NCI-H1105 (cell line): ENCODE data around the gene GPR37.

Experiments used
- DNase-seq: peaks from one replicate; lab custom pipeline; 2025; lab: John Stamatoyannopoulos, UW

GPR37 gene, protein sequence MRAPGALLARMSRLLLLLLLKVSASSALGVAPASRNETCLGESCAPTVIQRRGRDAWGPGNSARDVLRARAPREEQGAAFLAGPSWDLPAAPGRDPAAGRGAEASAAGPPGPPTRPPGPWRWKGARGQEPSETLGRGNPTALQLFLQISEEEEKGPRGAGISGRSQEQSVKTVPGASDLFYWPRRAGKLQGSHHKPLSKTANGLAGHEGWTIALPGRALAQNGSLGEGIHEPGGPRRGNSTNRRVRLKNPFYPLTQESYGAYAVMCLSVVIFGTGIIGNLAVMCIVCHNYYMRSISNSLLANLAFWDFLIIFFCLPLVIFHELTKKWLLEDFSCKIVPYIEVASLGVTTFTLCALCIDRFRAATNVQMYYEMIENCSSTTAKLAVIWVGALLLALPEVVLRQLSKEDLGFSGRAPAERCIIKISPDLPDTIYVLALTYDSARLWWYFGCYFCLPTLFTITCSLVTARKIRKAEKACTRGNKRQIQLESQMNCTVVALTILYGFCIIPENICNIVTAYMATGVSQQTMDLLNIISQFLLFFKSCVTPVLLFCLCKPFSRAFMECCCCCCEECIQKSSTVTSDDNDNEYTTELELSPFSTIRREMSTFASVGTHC

DNA sequence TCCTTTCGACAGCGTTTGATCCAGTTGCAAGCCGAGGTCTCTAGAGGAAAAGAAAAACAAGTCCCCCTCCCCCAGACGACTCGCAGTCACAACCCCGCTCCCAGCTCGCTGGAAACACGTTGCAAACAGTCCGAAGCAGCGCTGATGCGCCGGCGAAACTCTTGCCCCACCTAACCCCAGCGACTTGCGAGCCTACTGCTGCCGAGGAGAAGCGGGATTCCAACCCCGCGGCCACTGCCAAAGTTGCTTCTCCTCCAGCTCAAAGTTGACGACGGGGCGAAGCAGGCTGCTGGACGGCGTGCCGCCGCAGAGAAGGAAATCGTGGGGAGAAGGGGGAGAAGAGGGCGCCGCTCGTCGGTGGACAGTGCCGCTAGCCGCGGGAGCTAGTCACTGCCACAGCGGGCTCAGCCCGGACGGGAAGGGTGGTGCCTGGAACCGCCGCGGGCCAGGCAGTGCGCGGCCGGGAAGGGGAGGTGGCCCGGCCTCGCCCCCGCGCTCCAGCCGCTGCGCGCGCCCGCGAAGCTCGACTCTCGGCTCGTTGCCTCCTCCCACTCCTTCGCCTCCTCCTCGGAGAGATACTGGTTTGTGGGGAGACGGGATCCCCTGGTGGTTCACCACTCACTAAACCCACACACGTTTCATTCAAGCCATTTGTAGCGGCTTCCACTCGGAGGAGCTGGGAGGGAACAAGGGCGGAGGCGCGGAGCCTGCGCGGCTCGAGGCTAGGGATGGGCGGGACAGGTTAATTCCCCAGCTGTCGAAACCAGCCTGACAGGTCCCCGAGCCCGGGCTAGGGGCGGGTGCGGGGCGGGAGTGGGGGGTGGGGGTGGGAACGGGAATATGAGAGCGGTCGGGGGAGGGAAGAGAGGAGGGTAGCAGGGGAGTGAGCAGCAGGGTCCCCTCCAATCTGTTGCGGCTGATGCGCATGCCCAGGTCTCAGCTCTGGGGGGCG is at the start of gene GPR37:
TSS of gene GPR37 (minus strand) at position 392 of the 952 bp plus-strand sequence. CDS start 816 bp downstream, outside the sequence.
- DNase-seq: peak; percentile 60

DNA sequence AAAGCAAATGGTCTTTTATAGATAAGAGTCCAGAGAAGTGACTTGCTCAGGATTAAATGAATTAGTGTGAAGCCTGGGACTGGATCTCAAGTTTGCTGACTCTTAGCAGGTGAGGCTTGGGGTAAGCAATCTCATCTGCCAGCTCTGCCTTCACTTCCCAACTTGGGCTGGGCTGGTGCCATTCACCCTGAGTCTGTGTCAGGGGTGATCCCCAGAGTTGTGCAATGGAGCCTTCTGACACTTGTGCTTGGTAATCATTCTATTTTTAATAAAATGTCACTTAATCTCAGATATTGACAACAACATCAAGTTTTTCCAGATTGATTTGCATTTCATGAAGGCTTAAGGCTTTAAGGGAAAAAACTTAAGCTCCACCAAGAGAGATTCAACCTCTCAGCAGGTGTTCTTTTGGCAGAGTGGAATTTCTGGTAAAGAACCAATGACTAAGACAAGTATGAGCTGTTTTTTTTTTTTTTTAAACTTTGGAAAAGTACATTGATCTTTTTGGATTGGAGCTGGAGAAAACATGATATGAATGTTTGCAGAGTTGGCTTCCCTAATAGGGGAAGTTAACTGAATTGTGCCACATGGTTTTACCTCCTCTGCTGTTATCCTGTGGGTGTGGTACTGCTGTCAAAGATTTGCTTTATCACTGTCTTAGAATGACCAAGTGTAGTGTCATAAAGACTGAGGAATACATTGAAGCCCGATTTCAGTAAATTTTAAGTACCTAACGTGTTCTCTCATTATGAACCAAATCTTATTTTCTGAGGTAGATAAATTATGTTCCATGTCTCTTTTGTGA is 48.6 kb upstream of the GPR37 start:
- no peak for DNase-seq

DNA sequence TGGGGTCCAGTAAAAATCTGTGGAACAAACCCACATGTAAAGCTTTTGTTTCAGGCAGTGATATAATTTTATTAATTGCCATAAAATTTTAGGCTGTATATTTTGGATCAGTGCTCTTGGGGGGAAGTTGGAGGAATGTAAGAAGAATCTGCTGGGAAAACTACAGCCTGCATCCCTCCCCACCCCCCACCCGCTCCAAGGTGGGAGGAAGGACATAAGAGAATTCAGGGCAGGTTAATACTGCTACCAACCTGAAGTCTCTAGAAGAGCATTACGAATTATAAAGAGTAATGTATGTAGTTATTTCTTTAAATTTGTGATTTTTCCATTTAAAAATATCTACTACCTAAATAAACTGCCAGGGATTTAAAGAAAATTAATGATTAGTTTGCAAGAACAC is 47.2 kb upstream of the GPR37 start:
- DNase-seq: no peak

DNA sequence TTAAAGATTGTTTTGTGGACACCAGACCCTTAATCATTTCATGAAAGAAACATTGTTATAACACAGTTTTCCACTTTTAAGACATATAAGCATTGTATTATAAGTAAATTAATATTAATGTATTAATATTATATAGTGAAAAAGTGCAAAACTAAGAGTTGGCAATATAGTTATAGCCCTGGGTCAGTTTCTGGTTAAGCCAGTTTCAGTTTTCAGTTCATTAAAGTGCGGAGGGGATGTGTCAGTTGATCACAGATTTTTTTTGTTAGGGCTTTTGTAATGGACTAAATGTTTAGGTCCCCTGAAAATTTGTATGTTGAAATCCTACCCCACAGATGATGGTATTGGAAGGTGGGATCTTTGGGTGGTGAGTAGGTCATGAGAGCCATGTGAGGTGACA is 45.7 kb upstream of the GPR37 start:
- no peak for DNase-seq

DNA sequence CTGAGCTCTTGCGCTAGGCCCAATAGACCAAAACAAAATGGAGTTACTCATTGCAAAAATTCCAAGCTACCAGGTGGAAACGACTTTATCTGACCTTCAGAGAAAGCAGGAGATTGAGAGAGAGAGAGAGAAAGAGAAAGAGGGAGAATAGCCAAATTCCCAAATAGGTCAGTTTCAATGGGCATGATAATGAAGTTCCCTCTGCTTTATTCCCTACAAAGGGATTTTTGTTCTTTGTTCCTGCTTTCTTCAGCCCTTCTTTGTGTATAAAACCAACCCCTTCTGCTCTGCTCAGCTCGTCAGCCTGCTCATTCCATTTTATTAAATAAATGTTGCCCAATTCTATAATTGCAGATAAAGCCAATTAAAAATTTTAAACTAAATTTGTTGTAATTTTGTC is 45.0 kb upstream of the GPR37 start:
- DNase-seq: no peak

DNA sequence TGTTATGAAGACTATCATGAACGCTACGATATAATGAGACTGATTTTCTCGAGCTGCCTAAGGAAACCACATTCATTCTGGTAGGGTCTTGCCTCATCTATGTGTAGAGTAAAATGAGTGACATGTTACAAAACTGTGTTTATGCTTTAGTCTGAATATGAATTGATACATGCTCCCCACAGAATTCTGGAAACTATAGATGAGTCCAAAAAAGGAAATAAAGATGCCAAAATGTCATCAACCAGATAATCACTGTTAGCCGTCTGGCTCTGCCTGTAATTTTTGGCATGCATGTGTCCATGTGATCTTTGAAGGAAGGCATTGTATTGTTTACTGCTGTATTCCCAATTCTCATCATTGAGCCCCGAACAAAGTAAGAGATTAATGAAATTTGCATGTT is 42.6 kb upstream of the GPR37 start:
- DNase-seq: no peak

DNA sequence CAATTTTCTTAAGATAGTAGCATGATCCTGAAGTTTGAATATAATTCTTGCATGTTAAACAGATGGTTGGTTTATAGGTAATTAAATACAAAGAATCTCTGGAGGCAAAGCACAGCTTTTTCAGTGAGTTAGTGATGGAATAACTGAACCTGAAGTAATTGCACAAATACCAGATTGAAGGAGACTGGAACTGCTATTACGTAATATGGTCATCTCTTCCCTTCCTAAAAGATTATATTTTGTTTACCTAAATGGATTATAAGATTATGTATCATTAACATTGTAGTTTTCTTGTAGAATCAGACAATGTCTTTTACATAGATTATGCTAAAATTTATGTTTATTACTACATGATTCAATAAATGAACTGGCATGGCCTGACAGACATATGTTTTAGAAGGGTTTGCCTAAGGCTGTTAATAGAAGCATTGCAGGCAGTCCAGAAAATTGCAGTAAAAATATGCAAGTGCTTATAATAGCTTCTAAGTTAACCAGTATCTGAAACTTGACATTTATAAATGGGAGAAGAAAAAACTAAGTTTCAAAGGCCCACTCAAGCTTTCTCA is 35.8 kb upstream of the GPR37 start:
- no peak for DNase-seq

DNA sequence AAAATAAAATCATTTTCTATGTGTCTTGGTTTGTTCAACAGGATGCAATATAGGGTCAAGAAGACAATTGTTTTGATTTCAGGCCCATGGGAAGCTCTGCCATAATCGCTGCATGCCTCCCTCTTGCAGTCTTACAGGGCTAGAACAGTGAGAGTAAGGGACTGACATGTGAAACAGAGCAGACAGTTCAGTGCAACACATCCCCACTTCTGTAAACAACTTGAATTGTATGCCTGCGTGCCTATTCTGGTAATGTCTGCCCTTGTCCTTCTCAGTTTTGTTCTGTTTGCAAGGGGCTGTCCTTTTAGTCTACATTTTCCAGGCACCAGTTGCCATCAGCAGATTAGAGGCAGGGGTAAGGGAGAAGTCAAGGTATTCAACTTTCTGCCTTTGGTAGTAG is 34.8 kb upstream of the GPR37 start:
- DNase-seq: no peak

DNA sequence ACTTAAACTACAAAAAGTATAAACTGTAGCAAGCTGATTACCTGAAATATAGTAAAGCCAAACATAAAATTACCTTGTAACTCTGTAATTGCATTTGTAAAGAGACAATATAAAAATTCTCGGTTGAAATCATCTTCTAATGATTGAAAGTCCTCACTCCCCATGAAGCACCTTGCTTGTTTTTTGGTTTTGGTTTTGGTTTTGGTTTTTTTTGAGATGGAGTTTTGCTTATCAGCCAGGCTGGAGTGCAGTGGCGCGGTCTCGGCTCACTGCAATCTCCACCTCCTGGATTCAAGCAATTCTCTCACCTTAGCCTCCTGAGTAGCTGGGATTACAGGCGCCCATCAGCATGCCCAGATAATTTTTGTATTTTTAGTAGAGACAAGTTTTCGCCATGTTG is 33.9 kb upstream of the GPR37 start:
- DNase-seq: no peak

DNA sequence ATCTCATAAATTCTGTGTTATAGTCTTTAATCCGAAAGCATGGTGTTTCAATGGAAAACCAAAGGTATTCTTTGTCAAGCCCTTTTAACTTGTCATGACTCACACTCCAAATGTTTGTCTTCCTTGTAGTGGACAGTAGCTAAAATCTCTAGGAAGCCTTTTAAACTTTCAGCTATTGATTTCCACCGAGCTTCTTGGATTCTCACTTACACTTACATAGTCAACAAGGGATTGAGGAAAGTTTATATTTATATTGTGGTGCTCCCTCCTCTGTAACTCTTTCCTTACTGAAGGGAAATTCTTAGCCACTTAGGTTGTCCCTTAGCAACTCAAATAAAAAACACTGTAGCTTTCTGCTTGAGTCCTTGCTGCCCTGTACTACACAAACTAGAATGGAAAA is 31.2 kb upstream of the GPR37 start:
- no peak for DNase-seq

DNA sequence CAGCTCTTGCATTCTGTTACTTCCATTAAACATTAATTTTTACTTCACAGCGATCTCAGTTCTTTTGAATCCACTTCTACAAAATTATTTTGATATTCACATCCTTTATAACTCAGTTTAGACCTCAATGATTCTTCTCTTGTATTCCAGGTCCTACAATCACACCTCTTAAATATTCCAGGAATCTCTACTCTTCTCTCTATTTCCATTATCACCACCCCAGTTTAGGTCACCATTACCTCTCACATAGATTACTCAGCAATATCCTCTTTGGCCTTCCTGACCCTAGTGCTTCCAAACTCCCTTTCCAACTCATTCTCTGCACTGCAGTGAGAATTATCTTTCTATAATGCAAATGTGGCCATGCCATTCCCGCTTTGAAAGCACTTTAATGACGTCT is 27.1 kb upstream of the GPR37 start:
- DNase-seq: no peak

DNA sequence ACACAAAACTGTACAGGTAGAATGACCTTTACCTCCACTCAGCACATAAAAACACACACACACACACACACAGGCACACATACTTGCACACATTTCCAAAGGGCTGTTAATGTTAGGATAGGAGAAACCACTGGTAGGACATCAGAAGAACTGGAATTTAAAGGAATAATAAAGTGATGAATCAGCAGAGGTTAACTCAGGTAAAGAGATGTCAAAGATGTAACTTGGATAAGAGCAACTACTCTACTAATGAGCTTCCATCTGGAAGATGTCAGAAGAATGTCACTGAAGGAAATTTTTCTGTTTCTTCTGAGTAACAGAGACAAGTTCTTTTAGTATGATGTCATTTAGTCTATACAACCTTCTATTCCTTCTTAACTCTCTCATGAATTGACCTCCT is 26.4 kb upstream of the GPR37 start:
- no peak for DNase-seq

DNA sequence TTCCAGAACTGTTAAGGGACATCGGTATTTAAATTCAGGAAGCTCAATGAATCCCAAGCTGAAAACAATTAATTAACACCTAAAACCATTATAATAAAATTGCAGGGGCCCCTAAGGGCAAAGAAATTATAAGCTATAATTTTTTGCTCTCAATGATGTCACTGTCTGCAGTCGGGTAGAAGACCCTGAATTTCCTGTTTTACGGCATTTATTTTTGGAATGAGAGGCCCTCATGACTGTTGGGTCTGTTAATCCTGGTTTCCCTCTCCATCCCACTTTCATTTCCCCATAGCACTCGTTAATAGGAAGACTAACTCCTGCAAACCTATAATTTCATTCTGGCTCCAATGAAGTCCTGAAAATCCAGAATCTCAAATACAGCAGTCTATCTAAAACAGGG is 25.8 kb upstream of the GPR37 start:
- DNase-seq: no peak

DNA sequence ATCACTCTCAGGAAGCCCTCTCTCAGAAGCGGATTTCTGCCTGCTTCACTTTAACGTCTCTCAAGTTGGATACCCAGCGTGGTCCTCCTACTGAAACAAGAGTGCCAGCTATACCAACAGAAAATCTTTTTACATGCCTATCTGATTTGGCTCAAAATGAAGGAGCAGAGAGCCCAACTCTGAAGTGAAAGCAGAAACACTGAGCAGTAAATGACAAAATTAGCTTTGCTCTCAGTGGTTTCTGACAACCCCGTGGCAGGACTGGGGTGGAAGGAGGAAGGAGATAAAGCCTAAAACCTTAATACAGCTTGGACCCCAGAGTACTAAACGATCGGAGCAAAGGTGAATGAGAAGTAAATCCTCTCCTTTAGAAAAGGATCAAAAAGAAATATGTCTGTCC is 25.1 kb upstream of the GPR37 start:
- DNase-seq: no peak

DNA sequence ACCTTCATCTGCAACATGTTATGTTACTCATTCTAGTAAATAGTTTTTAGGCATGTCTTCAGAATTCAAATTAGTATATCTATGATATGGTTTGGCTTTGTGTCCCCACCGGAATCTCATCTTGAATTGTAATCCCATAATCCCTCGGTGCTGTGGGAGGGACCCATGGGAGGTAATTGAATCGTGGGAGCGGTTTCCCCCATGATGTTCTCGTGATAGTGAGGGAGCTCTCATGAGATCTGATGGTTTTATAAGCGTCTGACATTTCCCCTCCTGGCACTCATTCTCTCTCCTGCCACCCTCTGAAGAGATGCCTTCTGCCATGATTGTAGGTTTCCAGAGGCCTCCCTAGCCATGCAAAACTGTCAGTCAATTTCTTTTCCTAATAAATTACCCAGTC is 20.4 kb upstream of the GPR37 start:
- DNase-seq: no peak

DNA sequence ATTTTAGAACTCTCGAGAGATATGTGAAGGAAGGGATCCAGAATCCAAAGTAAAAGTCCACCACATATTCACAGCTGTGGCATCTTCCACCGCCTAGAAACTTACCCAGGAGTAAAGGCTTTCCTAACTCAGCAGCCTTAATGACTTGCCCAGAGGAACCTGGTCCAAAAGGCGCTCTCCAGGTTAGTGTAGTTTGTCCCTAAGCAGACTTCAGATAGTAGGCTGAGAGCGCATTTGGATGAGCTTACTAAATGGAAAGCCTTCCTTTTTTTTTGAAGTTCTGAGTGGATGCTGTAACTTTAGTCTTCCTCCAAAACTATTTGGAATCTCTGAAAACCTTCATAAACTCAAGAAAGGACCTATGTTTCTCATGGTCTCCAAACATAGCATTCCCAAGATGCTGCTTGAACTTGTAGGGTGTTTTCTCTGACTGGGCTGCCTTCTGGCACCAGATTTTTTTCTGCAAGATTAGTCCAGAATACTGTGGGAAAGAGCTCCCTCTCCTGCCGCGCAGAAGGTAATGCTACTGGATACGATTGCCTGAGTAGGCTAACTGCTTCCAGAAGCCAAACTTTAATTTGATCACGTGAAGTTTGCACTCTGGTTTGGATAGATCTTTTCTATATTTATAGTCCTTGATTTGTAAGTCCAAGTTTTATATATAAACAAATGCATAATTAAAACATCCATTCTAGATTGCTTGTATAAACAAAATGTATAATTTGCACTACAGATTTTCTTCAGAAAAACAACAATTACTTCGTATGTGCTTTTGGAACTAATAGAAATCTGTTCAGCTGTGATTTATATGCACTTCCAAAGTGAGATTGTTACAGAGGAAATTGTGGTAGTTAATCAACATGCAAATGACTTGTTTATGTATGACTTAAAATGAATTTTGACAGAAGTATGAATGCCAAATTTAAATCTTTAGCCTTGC is 19.6 kb upstream of the GPR37 start:
- DNase-seq: peak; percentile 26

DNA sequence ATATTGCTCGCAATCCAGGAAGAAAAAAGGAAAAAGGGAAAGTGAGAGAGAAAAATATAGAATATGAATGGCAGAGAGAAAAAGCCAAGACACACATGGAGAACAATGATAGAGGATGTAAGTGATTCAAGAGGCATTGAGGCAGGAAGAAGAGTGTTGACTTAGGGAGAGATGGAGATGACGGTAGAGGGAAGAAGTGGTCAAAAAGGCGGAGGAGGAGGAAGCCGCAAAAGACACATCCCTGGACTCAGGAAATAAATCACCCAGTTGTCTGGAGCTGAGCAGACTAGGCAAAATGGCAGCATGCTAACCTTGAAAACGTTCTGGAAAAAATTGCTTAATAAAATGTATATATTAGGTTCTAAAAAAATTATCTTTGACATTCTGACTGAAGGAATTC is 17.7 kb upstream of the GPR37 start:
- DNase-seq: no peak

DNA sequence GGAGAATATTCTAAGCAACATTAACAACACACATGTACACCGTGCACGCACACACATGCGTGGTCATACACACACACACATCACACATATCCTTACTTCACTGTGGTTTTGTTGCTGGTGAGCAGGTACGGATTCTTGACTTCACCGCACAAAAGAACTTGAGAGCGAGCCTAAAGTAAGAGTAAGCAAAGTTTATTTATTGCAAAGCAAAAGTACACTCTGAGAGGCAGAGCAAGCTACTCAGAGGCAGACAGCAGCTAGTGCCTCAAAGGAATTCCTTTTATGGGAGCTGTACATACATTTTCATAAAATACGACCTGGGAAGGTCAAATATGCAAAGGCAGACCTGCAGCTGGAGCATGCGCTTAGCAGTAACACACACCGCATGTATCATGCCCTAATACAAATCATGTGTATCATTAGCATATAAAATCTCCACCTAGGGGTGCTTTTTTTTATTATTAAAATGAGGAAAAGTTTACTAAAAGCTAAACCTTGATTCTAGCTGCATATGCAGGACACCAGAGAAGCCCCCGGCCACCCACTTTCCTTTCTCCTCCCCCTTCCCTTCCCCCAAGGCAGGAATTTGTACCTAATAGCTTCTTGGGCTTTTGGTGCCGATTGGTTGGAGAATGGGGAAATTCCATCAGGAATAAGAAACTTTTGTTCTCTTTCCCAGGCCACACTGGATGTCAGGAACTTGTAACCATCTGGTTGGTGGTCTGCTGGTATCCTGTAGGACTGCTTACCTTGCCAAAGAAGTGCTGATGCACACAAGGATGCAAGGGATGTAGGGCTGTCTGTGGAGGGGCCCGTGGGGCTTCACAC is 16.5 kb upstream of the GPR37 start:
- no peak for DNase-seq

DNA sequence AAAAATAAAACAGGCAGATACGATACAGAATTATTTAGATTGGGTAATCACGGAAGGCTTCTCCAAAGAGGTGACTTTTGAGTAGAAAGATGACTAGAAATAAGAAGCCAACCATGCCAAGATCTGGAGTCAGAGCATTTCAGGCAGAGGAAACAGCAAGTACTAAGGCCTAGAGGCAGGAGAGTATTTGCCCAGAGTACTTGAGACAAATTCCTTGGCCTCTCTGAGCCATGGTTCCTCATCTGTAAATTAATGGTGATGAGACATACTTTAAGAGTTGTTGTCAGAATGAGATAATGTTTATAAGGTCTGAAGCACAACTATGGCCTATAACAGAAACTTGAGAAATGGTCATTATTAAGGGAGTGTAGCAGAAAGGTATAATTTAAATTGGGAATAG is 15.8 kb upstream of the GPR37 start:
- no peak for DNase-seq

DNA sequence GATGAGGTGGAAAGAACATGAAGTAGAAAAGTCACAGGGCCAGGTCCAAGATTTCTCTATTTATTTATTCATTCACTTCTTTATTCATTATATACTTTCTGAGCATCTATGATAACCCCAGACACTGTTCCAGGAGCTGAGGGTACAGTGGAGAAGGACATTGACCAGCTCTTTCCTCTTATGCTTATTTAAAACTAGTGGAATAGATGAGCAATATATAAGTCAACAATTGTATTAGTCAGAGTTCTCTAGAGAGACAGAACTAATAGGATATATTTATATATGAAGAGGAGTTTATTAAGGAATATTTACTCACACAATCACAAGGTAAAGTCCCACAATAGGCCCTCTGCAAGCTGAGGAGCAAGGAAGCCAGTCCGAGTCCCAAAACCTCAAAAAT is 15.0 kb upstream of the GPR37 start:
- DNase-seq: no peak
